Liver (tissue), 9 donors: ENCODE data around the gene DOC2B. TPM values are rescaled to one million over a fixed set of nuclear protein-coding genes. Genes with fewer than 3 reads are reported as not detected.

Experiments used
- DNase-seq: peaks from one replicate; pipeline ENCODE4 v3.0.0-alpha.2; 2017; ENCODE audit warnings: low spot score
- H3K27ac ChIP-seq, 2 donors: one replicate each; pipeline ENCODE4 v1.7.0; 2013; ENCODE audit warnings: inconsistent platforms in 2 of 2, low read length in 2 of 2, control low read depth in 1 of 2, low read depth in 1 of 2, mild to moderate bottlenecking in 1 of 2
- H3K27me3 ChIP-seq, 4 donors: one replicate each; pipeline versions ENCODE4 v1.6.1 to v1.7.0; 2013; ENCODE audit warnings: low read length in 3 of 4, inconsistent platforms in 1 of 4, mild to moderate bottlenecking in 1 of 4, moderate library complexity in 1 of 4; ENCODE audit not compliant: control insufficient read depth in 4 of 4, insufficient read depth in 4 of 4
- H3K36me3 ChIP-seq, 4 donors: one replicate each; pipeline versions ENCODE4 v1.6.1 to v1.7.0; 2013; ENCODE audit warnings: low read length in 3 of 4, mild to moderate bottlenecking in 3 of 4, low read depth in 1 of 4, moderate library complexity in 1 of 4; ENCODE audit not compliant: control insufficient read depth in 4 of 4, insufficient read depth in 3 of 4
- H3K4me1 ChIP-seq, 4 donors: one replicate each; pipeline versions ENCODE4 v1.6.1 to v1.7.0; 2013; ENCODE audit warnings: low read length in 3 of 4, mild to moderate bottlenecking in 3 of 4, moderate library complexity in 1 of 4; ENCODE audit not compliant: control insufficient read depth in 4 of 4, insufficient read depth in 4 of 4
- H3K4me3 ChIP-seq, 3 donors: one replicate each; pipeline versions ENCODE4 v1.6.1 to v1.7.0; 2013; ENCODE audit warnings: low read length in 3 of 3, control low read depth in 1 of 3, low read depth in 1 of 3, mild to moderate bottlenecking in 1 of 3
- H3K9ac ChIP-seq, 2 donors: one replicate each; pipeline ENCODE4 v1.7.0; 2013; ENCODE audit warnings: low read length in 2 of 2, mild to moderate bottlenecking in 2 of 2, moderate library complexity in 2 of 2, control low read depth in 1 of 2, low read depth in 1 of 2
- H3K9me3 ChIP-seq, 4 donors: one replicate each; pipeline versions ENCODE4 v1.6.1 to v1.7.0; 2013; ENCODE audit warnings: low read length in 3 of 4; ENCODE audit not compliant: control insufficient read depth in 4 of 4
- ATF3 ChIP-seq: IDR thresholded peaks from 2 replicates; pipeline ENCODE4 v1.6.1; 2016; ENCODE audit warnings: antibody characterized with exemption
- EGR1 ChIP-seq, 2 donors: IDR thresholded peaks; 2 replicates each; pipeline ENCODE4 v1.6.1; 2016 to 2018; ENCODE audit warnings: antibody characterized with exemption in 2 of 2, low read depth in 2 of 2
- FOXA1 ChIP-seq: IDR thresholded peaks from 2 replicates; pipeline ENCODE4 v1.6.1; 2016; ENCODE audit warnings: antibody characterized with exemption
- FOXA2 ChIP-seq: IDR thresholded peaks from 2 replicates; pipeline ENCODE4 v1.6.1; 2016; ENCODE audit warnings: antibody characterized with exemption
- GABPA ChIP-seq, 2 donors: IDR thresholded peaks in 1 of 2; conservative IDR thresholded peaks in 1 of 2; 2 replicates each; pipeline ENCODE4 v1.6.1; 2016; ENCODE audit warnings: antibody characterized with exemption in 2 of 2, mild to moderate bottlenecking in 1 of 2, moderate library complexity in 1 of 2
- HNF4A ChIP-seq, 2 donors: conservative IDR thresholded peaks; 2 replicates each; pipeline ENCODE4 v1.6.1; 2016; ENCODE audit warnings: antibody characterized with exemption in 2 of 2, mild to moderate bottlenecking in 2 of 2
- HNF4G ChIP-seq: IDR thresholded peaks from 2 replicates; pipeline ENCODE4 v1.6.1; 2016; ENCODE audit warnings: antibody characterized with exemption
- JUND ChIP-seq, 2 donors: IDR thresholded peaks; 2 replicates each; pipeline ENCODE4 v1.6.1; 2016; ENCODE audit warnings: antibody characterized with exemption in 2 of 2
- NR2F2 ChIP-seq: IDR thresholded peaks from 2 replicates; pipeline ENCODE4 v1.6.1; 2016; ENCODE audit warnings: antibody characterized with exemption
- RAD21 ChIP-seq, 2 donors: IDR thresholded peaks; 2 replicates each; pipeline ENCODE4 v1.6.1; 2016; ENCODE audit warnings: antibody characterized with exemption in 2 of 2, mild to moderate bottlenecking in 2 of 2
- RXRA ChIP-seq, 2 donors: IDR thresholded peaks; 2 replicates each; pipeline ENCODE4 v1.6.1; 2017 to 2018; ENCODE audit warnings: antibody characterized with exemption in 2 of 2, mild to moderate bottlenecking in 1 of 2
- SP1 ChIP-seq: IDR thresholded peaks from 2 replicates; pipeline ENCODE4 v1.6.1; 2018; ENCODE audit warnings: antibody characterized with exemption, mild to moderate bottlenecking
- ZBTB33 ChIP-seq: IDR thresholded peaks from 2 replicates; pipeline ENCODE4 v1.6.1; 2016; ENCODE audit warnings: antibody characterized with exemption
- WGBS: extraction: QIAGEN DNeasy Blood & Tissue Kit; methylation state at CpG from one replicate; pipeline ENCODE4 v1.1.7; 2013; 5-methylcytosine and 5-hydroxymethylcytosine counted together
- polyA plus RNA-seq, 2 donors: library from polyadenylated mRNA; stranded (reverse) in 1 of 2; unstranded in 1 of 2; fragments of 200-250 nt in 1 of 2; fragments of >200 nt in 1 of 2; fragmentation: Nextera tagmentation in 1 of 2; extraction: Ambion mirVana in 1 of 2; gene quantifications; one replicate each; pipeline versions ENCODE4 v1.2.1 to v1.2.3, GENCODE V29; 2013 to 2015
- total RNA-seq, 2 donors: library from RNA; depleted of rRNA; stranded (reverse); fragments of >200 nt; gene quantifications; one replicate each; pipeline ENCODE4 v1.2.3, GENCODE V29; 2014
- TF ChIP-seq, protein P1 (sequence below): IDR thresholded peaks from 2 replicates; pipeline ENCODE4 v1.6.1; 2016; ENCODE audit warnings: antibody characterized with exemption, mild to moderate bottlenecking
- TF ChIP-seq, protein P2 (sequence below): fragments of 150-350 bp; IDR thresholded peaks from 2 replicates; pipeline ENCODE4 v1.5.1; 2017; ENCODE audit warnings: improper control_type of control experiment, low read depth, low read length; ENCODE audit not compliant: missing input control
- donor health status: healthy.
- donor health status: healthy.
- donor health status: healthy.
- donor health status: healthy.
- donor health status: healthy.

Gene DOC2B
- total and polyA plus RNA-seq, 4 donors: 0.08 to 1.0 (median 0.61) TPM

- WGBS: 91% methylated on average over 13 of the region's 13 CpGs
Observed at GRCh38 chr17:160336-160735, 21.1 kb downstream of the DOC2B start.

GRCh38 chr17:159609-160008, 21.8 kb downstream of the DOC2B start:
- Histone ChIP-seq H3K9me3 (no peaks in the 10 kb centered on the region), H3K4me1 (no peaks in the 10 kb centered on the region), H3K36me3 (no peaks in the 10 kb centered on the region), H3K4me3 (no peak overlapping the region), H3K27me3 (no peaks in the 10 kb centered on the region), H3K9ac (no peak overlapping the region), H3K27ac (no peak overlapping the region)
- no peak for TF ChIP-seq HNF4A (conservative IDR thresholded peaks at IDR 0.05)
- TF ChIP-seq GABPA (IDR thresholded peaks at IDR 0.05 in 1 of 2, conservative IDR thresholded peaks at IDR 0.05 in 1 of 2): no peak
- no peak for TF ChIP-seq HNF4G
- no peak for TF ChIP-seq FOXA2
- TF ChIP-seq ZBTB33: no peak
- TF ChIP-seq RXRA (IDR thresholded peaks at IDR 0.05): no peak
- TF ChIP-seq, protein P1, sequence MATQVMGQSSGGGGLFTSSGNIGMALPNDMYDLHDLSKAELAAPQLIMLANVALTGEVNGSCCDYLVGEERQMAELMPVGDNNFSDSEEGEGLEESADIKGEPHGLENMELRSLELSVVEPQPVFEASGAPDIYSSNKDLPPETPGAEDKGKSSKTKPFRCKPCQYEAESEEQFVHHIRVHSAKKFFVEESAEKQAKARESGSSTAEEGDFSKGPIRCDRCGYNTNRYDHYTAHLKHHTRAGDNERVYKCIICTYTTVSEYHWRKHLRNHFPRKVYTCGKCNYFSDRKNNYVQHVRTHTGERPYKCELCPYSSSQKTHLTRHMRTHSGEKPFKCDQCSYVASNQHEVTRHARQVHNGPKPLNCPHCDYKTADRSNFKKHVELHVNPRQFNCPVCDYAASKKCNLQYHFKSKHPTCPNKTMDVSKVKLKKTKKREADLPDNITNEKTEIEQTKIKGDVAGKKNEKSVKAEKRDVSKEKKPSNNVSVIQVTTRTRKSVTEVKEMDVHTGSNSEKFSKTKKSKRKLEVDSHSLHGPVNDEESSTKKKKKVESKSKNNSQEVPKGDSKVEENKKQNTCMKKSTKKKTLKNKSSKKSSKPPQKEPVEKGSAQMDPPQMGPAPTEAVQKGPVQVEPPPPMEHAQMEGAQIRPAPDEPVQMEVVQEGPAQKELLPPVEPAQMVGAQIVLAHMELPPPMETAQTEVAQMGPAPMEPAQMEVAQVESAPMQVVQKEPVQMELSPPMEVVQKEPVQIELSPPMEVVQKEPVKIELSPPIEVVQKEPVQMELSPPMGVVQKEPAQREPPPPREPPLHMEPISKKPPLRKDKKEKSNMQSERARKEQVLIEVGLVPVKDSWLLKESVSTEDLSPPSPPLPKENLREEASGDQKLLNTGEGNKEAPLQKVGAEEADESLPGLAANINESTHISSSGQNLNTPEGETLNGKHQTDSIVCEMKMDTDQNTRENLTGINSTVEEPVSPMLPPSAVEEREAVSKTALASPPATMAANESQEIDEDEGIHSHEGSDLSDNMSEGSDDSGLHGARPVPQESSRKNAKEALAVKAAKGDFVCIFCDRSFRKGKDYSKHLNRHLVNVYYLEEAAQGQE: no peak
- no peak for TF ChIP-seq RAD21 (IDR thresholded peaks at IDR 0.05)
- TF ChIP-seq EGR1 (IDR thresholded peaks at IDR 0.05; ENCODE audit: low read depth in 2 of 2): no peak
- no peak for TF ChIP-seq FOXA1
- TF ChIP-seq NR2F2: no peak
- TF ChIP-seq ATF3: no peak
- TF ChIP-seq JUND (IDR thresholded peaks at IDR 0.05): no peak
- no peak for TF ChIP-seq SP1
- 95% methylated on average over 15 of the region's 15 CpGs for WGBS
- DNase-seq: no peak

More at GRCh38 chr17:160336-160735, 21.1 kb downstream of the DOC2B start:
- no peaks in the 10 kb centered on the region for H3K36me3 ChIP-seq
- H3K4me3 ChIP-seq: no peak overlapping the region
- no peak overlapping the region for H3K27ac ChIP-seq
- no peak for TF ChIP-seq ATF3
- TF ChIP-seq, protein P2, sequence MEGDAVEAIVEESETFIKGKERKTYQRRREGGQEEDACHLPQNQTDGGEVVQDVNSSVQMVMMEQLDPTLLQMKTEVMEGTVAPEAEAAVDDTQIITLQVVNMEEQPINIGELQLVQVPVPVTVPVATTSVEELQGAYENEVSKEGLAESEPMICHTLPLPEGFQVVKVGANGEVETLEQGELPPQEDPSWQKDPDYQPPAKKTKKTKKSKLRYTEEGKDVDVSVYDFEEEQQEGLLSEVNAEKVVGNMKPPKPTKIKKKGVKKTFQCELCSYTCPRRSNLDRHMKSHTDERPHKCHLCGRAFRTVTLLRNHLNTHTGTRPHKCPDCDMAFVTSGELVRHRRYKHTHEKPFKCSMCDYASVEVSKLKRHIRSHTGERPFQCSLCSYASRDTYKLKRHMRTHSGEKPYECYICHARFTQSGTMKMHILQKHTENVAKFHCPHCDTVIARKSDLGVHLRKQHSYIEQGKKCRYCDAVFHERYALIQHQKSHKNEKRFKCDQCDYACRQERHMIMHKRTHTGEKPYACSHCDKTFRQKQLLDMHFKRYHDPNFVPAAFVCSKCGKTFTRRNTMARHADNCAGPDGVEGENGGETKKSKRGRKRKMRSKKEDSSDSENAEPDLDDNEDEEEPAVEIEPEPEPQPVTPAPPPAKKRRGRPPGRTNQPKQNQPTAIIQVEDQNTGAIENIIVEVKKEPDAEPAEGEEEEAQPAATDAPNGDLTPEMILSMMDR: no peak
- no peaks in the 10 kb centered on the region for H3K27me3 ChIP-seq
- H3K9me3 ChIP-seq: no peaks in the 10 kb centered on the region
- no peak overlapping the region for H3K9ac ChIP-seq
- H3K4me1 ChIP-seq: no peaks in the 10 kb centered on the region
- DNase-seq: no peak
